Esophagus mucosa (tissue), 1 donor: ENCODE data around the gene TXLNA. TPM values are rescaled to one million over a fixed set of nuclear protein-coding genes. Genes with fewer than 3 reads are reported as not detected.

ENCODE experiments used
- ATAC-seq: fragments of 200-7000 bp; cut with Tn5 transposase; one replicate; pipeline ENCODE4 v1.9.1; 2020
- total RNA-seq: library from RNA; stranded (reverse); gene quantifications from one replicate; pipeline ENCODE4 v1.2.4, GENCODE V29; 2023
- donor health status: DM: yes; HTN: yes; CAD: no.

The TXLNA gene
- total RNA-seq, 1 donor from 2014 or later: 37.0 TPM

DNA sequence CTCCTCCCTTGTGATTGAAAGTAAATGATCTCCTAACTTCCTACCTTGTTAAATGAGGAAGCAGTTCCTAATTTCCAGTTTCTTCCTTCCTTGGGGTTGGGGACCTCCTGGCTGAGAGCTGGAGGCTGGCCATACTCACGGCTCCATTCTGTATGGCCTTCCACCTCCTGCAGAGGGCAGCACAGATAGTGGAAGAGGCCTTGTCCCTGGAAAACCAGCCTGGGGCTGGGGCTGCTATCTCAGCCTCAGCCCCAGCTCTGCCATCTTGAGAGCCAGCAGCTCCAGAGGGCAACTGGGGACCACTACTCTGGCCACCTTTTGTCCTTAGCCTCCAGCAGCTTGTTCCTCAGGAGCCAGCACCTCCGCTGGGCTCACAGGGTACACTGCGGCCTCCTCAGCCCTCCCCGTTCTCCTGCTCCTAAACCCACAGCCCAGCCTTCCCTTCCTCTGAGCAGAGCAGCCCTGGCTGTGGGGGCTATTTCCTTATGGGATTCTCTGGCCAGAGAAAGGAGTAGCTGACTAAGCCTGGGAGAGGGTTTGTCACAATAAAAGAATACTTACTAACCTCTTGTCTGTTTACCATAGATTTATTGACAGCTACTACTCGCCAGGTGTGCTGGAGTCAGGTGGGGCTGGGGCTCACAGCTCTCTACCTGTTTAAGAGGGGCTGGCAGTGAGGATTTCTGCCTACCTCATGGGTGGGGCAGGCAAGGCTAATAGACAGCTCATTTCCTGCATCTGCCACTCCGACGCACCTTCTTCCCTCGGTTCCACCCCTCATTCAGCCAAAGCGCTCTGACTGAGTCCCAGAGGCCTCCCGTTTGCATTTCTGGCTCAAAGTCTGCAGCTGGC is 36.4 kb downstream of the TXLNA start:
- ATAC-seq: peak; percentile 68

- ATAC-seq: no peak
These were observed 37.1 kb downstream of the TXLNA start for GRCh38 chr1:32216566-32216965.

DNA sequence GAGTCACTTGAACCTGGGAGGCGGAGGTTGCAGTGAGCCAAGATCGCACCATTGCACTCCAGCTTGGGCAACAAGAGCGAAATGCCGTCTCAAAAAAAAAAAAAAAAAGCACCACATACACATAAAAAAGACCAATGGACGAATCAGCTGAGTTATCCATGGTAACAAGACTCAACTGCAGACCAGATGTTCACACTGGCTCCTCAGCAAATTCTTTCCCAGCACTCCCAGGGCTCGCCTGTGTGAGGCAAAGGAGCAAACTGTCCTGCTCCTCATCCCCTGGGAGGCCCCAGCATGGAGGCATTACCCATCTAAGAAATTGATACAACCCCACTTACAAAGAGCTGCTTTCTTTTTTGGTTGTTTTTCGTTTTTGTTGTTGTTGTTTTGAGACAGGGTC is 39.5 kb downstream of the TXLNA start:
- no peak for ATAC-seq

- no peak for ATAC-seq
These were observed 41.5 kb downstream of the TXLNA start for GRCh38 chr1:32220746-32221580.

DNA sequence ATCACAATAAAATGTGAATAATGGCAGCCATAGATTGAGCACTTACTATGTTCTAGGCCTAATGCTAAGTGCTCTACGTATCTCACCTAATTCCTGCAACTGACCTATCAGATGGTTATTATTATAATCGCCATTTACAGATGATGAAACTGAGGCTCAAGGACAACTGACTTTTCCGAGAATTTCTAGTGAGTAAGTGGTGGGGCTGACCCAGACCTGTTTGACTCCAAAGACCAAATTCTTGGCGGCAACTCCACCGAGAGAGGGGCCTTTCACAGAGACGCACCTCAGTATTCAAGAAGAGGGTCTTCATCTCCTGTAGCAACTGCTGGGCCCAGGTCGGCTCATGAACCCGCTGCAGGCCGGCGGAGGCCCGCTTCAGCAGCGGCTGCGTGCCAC is 42.1 kb downstream of the TXLNA start:
- no peak for ATAC-seq

- ATAC-seq: peak; percentile 89
These were observed 42.7 kb downstream of the TXLNA start, which contains the start of the genes EIF3I and TMEM234 for GRCh38 chr1:32221980-32222755. TSS of gene EIF3I (plus strand) at chr1:32222407. CDS start at chr1:32222442, 35 bp downstream. TSS of gene TMEM234 (minus strand) at chr1:32222353. CDS start at chr1:32222322, 31 bp downstream.

DNA sequence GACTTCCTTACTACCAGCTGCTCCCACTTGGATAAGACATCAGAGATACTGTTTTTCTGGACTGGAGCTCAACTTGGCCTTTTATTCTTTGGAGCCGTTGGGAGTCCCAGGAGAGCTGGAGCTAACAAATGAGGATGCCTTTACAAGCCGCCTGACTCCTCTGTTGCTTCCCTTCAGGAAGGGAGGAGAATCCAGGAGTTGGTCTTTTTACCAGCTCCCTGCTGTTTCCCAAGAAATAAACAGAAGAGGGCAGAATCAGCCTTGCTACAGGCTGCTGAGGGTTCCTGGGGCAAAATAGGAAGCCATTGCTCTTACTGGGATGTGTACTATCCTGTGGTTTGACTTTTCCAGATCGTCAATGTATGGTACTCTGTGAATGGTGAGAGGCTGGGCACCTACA is 44.2 kb downstream of the TXLNA start:
- no peak for ATAC-seq

- ATAC-seq: no peak
These were observed 44.8 kb downstream of the TXLNA start for GRCh38 chr1:32224285-32224684.

DNA sequence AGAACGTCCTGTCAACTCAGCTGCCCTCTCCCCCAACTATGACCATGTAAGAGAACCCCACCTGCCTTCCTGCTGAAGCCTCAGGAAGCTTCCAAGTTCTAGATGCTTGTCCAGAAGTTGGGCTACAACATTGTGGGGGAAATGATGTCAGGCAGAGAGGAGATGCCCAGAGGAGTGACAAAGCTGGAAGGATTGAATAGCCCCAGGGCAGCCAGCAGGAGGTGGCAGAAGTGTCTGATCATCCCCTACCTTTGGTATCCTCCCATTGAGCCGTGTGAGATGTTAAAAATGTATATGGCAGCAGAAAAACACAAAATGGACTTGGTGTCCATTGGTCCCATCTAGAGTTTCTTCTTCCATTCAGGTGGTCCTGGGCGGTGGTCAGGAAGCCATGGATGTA is 49.3 kb downstream of the TXLNA start:
- no peak for ATAC-seq

- no peak for ATAC-seq
These were observed 52.5 kb downstream of the TXLNA start for GRCh38 chr1:32231843-32232432.

- no peak for ATAC-seq
These were observed 53.3 kb downstream of the TXLNA start for GRCh38 chr1:32232558-32233304.

GRCh38 chr1:32234792-32235191 is 55.3 kb downstream of the TXLNA start:
- ATAC-seq: no peak

DNA sequence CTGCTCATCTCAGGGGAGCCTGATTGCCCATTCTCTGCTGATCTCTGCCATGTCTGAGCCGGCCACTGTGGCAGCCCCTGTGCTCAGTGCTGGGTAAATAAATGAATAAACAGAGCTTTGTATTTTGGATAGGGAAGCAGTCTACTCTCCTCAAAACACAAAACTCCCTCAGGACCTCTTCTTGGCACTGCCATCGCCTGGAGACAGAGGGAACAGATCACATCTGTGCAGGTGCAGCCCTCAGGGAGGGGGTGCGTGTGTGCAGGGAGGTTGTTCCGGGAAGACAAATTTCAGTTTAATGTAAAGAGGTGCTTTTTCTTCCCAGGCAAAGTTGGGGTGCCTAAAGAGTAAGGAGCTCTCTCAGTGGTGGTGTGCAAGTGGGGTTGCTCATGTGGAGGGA is 59.9 kb downstream of the TXLNA start:
- no peak for ATAC-seq

DNA sequence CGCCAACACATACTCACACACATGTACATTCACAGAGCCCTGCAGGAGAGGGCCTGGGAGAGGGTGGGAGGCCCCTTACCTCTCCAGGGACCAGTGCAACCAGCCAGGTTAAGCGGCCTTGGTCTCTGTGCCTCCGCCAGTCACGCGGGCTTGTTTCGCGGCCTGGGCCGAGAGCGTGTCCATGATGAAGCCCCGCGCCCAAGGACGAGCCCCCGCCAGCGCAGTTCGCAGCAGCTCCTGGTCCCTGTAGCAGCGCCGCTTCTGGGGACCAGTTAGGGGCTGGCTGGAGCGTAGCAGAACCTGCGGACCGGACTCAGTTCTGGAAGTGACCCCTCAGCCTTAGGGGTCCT is 60.3 kb downstream of the TXLNA start:
- ATAC-seq: peak; percentile 5

- peak; percentile 59 for ATAC-seq
These were observed 60.9 kb downstream of the TXLNA start for GRCh38 chr1:32240140-32240951.

DNA sequence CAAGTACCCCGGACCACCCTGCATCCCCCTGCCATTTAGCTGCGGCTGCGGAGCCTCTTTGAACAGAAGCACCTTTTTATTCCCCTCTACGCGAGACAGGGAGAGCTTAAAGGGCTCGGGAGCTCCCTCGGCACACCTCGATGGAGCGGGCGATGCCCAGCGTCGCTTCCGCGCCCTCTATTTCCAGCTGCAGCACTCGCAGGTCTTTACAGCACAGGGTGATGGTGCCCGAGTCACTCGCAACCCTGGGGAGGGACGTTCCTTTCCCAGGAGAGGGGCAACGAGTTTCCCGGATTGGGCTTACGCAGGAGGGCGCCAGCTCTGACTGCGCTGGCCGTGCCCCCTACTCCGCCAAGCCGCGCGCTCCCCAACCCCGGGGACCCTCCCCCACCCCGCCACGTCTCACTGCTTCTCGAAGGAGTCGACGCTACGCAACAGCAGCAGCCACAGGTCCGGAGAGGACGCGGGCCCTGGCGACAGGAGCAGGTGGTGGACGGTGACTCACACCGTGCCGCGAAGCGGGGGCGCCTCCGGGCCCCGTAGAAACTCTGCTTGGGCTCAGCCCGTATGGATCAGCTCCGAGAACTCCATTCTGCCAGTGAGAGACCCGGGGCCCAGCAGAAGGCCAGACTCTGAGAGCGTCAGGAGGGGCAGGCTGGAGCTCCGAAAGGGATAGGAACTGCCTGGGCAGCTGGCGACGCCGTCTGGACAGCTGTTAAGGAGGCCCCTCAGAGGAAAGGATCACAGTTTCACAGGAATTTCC is 61.7 kb downstream of the TXLNA start:
- peak; percentile 53 for ATAC-seq

DNA sequence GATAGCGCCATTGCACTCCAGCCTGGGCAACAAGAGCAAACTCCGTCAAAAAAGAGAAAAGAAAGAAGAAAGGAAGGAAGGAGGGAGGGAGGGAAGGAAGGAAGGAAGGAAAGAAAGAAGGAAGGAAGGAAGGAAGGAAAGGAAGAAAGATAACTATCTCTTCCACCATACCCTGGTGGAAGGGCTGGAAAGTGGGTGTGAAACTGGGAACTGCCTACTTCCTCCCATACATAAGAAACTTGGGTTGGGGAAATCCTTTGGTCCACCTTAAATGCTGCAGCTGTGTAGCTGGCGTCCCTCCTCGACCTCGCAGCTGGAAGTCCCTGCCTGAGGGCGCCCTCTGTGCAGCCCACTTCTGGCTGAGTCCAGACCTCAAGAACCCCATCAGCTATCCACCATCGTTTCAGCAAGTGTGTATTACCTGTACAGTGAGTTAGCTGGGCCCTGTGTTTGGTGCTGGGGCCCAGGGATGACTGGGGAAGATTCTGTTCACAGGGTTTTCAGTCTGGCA is 62.9 kb downstream of the TXLNA start:
- ATAC-seq: no peak

DNA sequence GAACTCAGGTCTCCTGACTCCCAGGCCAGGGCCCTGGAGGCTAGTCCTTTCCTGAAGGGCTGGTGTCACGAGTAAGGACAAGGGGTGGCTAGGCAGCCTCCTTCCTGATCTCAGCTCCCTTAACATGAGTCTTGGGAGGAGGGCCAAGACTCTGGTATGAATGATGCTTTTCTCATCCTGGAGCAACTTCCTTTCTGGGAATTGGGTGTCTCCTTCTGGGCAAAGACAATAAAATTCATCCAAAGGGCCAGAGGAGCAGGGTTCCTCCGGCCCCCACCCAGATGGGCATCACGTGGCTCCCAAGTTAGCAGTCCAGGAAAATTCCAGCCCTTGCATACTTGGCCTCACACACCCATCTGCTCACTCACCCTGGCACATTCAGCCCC is 67.4 kb downstream of the TXLNA start, which contains the start of gene FAM167B:
FAM167B (plus strand) TSS at position 335 of the 386 bp plus-strand sequence. CDS start 200 bp downstream, outside the sequence.
- ATAC-seq: peak; percentile 23

DNA sequence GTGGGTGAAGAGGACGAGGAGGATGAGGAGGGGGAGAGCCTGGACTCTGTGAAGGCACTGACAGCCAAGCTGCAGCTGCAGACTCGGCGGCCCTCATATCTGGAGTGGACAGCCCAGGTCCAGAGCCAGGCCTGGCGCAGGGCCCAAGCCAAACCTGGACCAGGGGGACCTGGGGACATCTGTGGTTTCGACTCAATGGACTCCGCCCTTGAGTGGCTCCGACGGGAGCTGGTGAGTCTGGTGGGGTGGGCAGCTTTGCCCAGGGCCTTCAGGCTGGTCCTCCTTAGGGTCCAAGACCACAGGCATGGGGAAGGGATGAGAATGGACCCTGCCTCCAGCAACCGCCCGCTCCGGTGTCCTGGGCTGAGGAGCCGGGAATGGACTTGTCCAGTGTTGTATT is 68.0 kb downstream of the TXLNA start:
- ATAC-seq: no peak
